BE2C (cell line): ENCODE measurements around the gene PTCD1.
A peak's percentile ranks its signal among the peaks of the same experiment; 100 is the strongest.

Source experiments
- DNase-seq: peaks from one replicate; pipeline ENCODE4 v3.0.0-alpha.2; 2020
- H3K27me3 ChIP-seq: fragments of 250-450 bp; sonication (Bioruptor Pico); 2 replicates; pipeline ENCODE4 v1.5.1; 2020; ENCODE audit warnings: mild to moderate bottlenecking
- H3K36me3 ChIP-seq: fragments of 250-450 bp; sonication (Bioruptor Pico); 2 replicates; pipeline ENCODE4 v1.5.1; 2020; ENCODE audit warnings: mild to moderate bottlenecking
- H3K4me1 ChIP-seq: fragments of 250-450 bp; sonication (Bioruptor Pico); 2 replicates; pipeline ENCODE4 v1.5.1; 2020
- H3K4me3 ChIP-seq: 2 replicates; pipeline ENCODE4 v1.5.1; 2011; ENCODE audit warnings: low read depth, low read length
- H3K9me3 ChIP-seq: fragments of 250-450 bp; sonication (Bioruptor Pico); 2 replicates; pipeline ENCODE4 v1.5.1; 2020
- CTCF ChIP-seq: IDR thresholded peaks from 2 replicates; pipeline ENCODE4 v1.5.1; 2012; ENCODE audit warnings: mild to moderate bottlenecking, low read depth, low read length

The PTCD1 gene

GRCh38 chr7:99452541-99452940 is 13.9 kb upstream of the PTCD1 start:
- Histone ChIP-seq H3K4me1 (no peaks in the 10 kb centered on the region), H3K27me3 (no peaks in the 10 kb centered on the region), H3K4me3 (no peak overlapping the region), H3K9me3 (no peaks in the 10 kb centered on the region), H3K36me3 (peaks cover 91% of the 10 kb centered on the region)
- DNase-seq = no peak
- TF ChIP-seq CTCF = no peak

GRCh38 chr7:99451936-99452335 is 13.3 kb upstream of the PTCD1 start:
- no peak for DNase-seq
- Histone ChIP-seq H3K9me3 (no peaks in the 10 kb centered on the region), H3K4me1 (no peaks in the 10 kb centered on the region), H3K4me3 (no peak overlapping the region), H3K27me3 (no peaks in the 10 kb centered on the region), H3K36me3 (peaks cover 88% of the 10 kb centered on the region)
- no peak for TF ChIP-seq CTCF

GRCh38 chr7:99449326-99449725 is 10.7 kb upstream of the PTCD1 start:
- no peak for DNase-seq
- H3K27me3 ChIP-seq = no peaks in the 10 kb centered on the region
- H3K36me3 ChIP-seq = peaks cover 82% of the 10 kb centered on the region
- no peaks in the 10 kb centered on the region for H3K4me1 ChIP-seq
- H3K4me3 ChIP-seq = no peak overlapping the region
- TF ChIP-seq CTCF = no peak
- H3K9me3 ChIP-seq = no peaks in the 10 kb centered on the region

- Histone ChIP-seq H3K27me3 (no peaks in the 10 kb centered on the region), H3K36me3 (peaks cover 80% of the 10 kb centered on the region), H3K4me1 (no peaks in the 10 kb centered on the region), H3K9me3 (no peaks in the 10 kb centered on the region), H3K4me3 (no peak overlapping the region)
- no peak for TF ChIP-seq CTCF
- no peak for DNase-seq
These were observed 10.3 kb upstream of the PTCD1 start for GRCh38 chr7:99448855-99449254.

GRCh38 chr7:99447943-99448342 is 9.3 kb upstream of the PTCD1 start:
- Histone ChIP-seq H3K4me3 (no peak overlapping the region), H3K27me3 (no peaks in the 10 kb centered on the region), H3K9me3 (no peaks in the 10 kb centered on the region), H3K36me3 (peaks cover 80% of the 10 kb centered on the region), H3K4me1 (no peaks in the 10 kb centered on the region)
- DNase-seq = peak; percentile 33
- TF ChIP-seq CTCF = peak; percentile 35

- Histone ChIP-seq H3K36me3 (peaks cover 77% of the 10 kb centered on the region), H3K9me3 (no peaks in the 10 kb centered on the region), H3K4me3 (no peak overlapping the region), H3K27me3 (no peaks in the 10 kb centered on the region), H3K4me1 (no peaks in the 10 kb centered on the region)
- TF ChIP-seq CTCF = no peak
- DNase-seq = no peak
These were observed 7.5 kb upstream of the PTCD1 start for GRCh38 chr7:99446096-99446495.
